Activated CD4-positive, CD25-positive, alpha-beta regulatory T cell treated with anti-CD3 and anti-CD28 coated beads, Interleukin-2, amount 50 U/mL, for 72 hours (primary cell): Measurements from ENCODE around the gene C1S.

Source experiments
- DNase-seq: peaks from one replicate; pipeline ENCODE4 v3.0.0; 2021

Gene C1S

GRCh38 chr12:7079826-7080125 lies 19.3 kb downstream of the C1S start:
- no peak for DNase-seq

- DNase-seq = no peak
These were observed 20.5 kb downstream of the C1S start for GRCh38 chr12:7081037-7081436.

- no peak for DNase-seq
These were observed 22.6 kb downstream of the C1S start for GRCh38 chr12:7083125-7083524.

GRCh38 chr12:7089196-7089871 lies 28.8 kb downstream of the C1S start:
- DNase-seq = no peak

GRCh38 chr12:7090222-7090998 lies 29.9 kb downstream of the C1S start:
- no peak for DNase-seq

- no peak for DNase-seq
These were observed 30.7 kb downstream of the C1S start for GRCh38 chr12:7091171-7091570.

- DNase-seq = no peak
These were observed 31.2 kb downstream of the C1S start for GRCh38 chr12:7091660-7092228.

- DNase-seq = peak; percentile 72
These were observed 31.9 kb downstream of the C1S start, which contains the start of gene C1R for GRCh38 chr12:7092229-7092985. C1R (minus strand) TSS chr12:7092445; CDS start chr12:7092388, 57 bp downstream.

GRCh38 chr12:7092986-7093460 lies 32.5 kb downstream of the C1S start:
- no peak for DNase-seq

- DNase-seq = no peak
These were observed 33.0 kb downstream of the C1S start for GRCh38 chr12:7093486-7093885.

GRCh38 chr12:7093892-7094291 lies 33.4 kb downstream of the C1S start:
- DNase-seq = no peak

- DNase-seq = no peak
These were observed 35.8 kb downstream of the C1S start for GRCh38 chr12:7096006-7096932.

GRCh38 chr12:7096979-7097378 lies 36.5 kb downstream of the C1S start:
- DNase-seq = no peak

- peak; percentile 8 for DNase-seq
These were observed 38.9 kb downstream of the C1S start for GRCh38 chr12:7099290-7099996.

- DNase-seq = no peak
These were observed 39.7 kb downstream of the C1S start for GRCh38 chr12:7100239-7100638.

- no peak for DNase-seq
These were observed 40.7 kb downstream of the C1S start for GRCh38 chr12:7101047-7101693.

GRCh38 chr12:7101694-7102131 lies 41.2 kb downstream of the C1S start:
- peak; percentile 12 for DNase-seq

- DNase-seq = peak; percentile 6
These were observed 42.1 kb downstream of the C1S start for GRCh38 chr12:7102582-7102981.

- DNase-seq = no peak
These were observed 43.5 kb downstream of the C1S start for GRCh38 chr12:7103837-7104584.

GRCh38 chr12:7106082-7106481 lies 45.6 kb downstream of the C1S start:
- no peak for DNase-seq
